Colonic mucosa (tissue), 4 donors: ENCODE results near the gene CSMD2. TPM values are rescaled to one million over a fixed set of nuclear protein-coding genes. Genes with fewer than 3 reads are reported as not detected.

Experiments
- DNase-seq: peaks from one replicate; pipeline ENCODE4 v3.0.0-alpha.2; 2020
- H3K27ac ChIP-seq: fragments of 200-600 bp; one replicate; pipeline ENCODE4 v1.8.0; 2021
- H3K27me3 ChIP-seq: fragments of 200-600 bp; one replicate; pipeline ENCODE4 v1.8.0; 2021
- H3K36me3 ChIP-seq: fragments of 200-600 bp; one replicate; pipeline ENCODE4 v1.8.0; 2021
- H3K4me1 ChIP-seq: fragments of 200-600 bp; one replicate; pipeline ENCODE4 v1.8.0; 2021; ENCODE audit warnings: mild to moderate bottlenecking
- H3K4me3 ChIP-seq: fragments of 200-600 bp; one replicate; pipeline ENCODE4 v1.8.0; 2021
- H3K9ac ChIP-seq, 2 donors: one replicate each; pipeline ENCODE4 v1.7.0; 2013; ENCODE audit warnings: control low read depth in 2 of 2, low read depth in 2 of 2, low read length in 2 of 2
- H3K9me3 ChIP-seq: fragments of 200-600 bp; one replicate; pipeline ENCODE4 v1.8.0; 2021
- intact Hi-C: fragments of 100-400 bp; cut with DNase I; formaldehyde crosslinking; loops from one replicate; pipeline ENCODE4 v1.14.1; 2022
- total RNA-seq, 2 donors: library from RNA; stranded (reverse); fragmentation: NEBNext Ultra II Directional in 1 of 2; extraction: Animal tissue kit (Norgen Biotek cat#: 25700) in 1 of 2; gene quantifications; one replicate each; pipeline ENCODE4 v1.2.1, GENCODE V29; 2021
- TF ChIP-seq, protein P1 (sequence below): fragments of 200-600 bp; IDR thresholded peaks from one replicate; pipeline ENCODE4 v1.8.0; 2022; ENCODE audit warnings: antibody characterized with exemption, mild to moderate bottlenecking
- donor health status: healthy.
- donor health status: DM: no; HTN: no; CAD: no.
- donor health status: DM: no; HTN: no; CAD: no.

CSMD2 gene
- total RNA-seq, 2 donors from 2014 or later = 0.05 to 0.10 TPM

DNA sequence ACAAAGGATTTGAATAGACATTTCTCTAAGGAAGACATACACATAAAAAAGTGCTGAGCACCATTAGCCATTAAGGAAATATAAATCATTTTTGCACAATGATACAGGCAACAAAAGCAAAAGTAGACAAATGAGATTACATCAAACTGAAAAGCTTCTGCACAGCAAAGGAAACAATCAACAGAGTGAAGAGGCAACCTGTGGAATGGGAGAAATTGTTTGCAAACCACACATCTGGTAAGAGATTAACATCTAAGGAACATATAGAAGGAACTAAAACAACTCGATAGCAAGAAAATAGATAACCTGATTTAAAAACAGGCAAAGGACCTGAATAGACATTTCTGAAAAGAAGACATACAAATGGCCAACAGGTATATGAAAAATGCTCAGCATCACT lies 635.1 kb downstream of the CSMD2 start:
- H3K27me3 ChIP-seq = no peaks in the 10 kb centered on the region
- no peaks in the 10 kb centered on the region for H3K4me1 ChIP-seq
- no peak for DNase-seq
- H3K4me3 ChIP-seq = no peak overlapping the region
- intact Hi-C loops = no loop called here
- no peaks in the 10 kb centered on the region for H3K36me3 ChIP-seq
- TF ChIP-seq, protein P1, sequence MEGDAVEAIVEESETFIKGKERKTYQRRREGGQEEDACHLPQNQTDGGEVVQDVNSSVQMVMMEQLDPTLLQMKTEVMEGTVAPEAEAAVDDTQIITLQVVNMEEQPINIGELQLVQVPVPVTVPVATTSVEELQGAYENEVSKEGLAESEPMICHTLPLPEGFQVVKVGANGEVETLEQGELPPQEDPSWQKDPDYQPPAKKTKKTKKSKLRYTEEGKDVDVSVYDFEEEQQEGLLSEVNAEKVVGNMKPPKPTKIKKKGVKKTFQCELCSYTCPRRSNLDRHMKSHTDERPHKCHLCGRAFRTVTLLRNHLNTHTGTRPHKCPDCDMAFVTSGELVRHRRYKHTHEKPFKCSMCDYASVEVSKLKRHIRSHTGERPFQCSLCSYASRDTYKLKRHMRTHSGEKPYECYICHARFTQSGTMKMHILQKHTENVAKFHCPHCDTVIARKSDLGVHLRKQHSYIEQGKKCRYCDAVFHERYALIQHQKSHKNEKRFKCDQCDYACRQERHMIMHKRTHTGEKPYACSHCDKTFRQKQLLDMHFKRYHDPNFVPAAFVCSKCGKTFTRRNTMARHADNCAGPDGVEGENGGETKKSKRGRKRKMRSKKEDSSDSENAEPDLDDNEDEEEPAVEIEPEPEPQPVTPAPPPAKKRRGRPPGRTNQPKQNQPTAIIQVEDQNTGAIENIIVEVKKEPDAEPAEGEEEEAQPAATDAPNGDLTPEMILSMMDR = no peak
- H3K9ac ChIP-seq = no peak overlapping the region
- H3K9me3 ChIP-seq = no peaks in the 10 kb centered on the region
- H3K27ac ChIP-seq = no peak overlapping the region

DNA sequence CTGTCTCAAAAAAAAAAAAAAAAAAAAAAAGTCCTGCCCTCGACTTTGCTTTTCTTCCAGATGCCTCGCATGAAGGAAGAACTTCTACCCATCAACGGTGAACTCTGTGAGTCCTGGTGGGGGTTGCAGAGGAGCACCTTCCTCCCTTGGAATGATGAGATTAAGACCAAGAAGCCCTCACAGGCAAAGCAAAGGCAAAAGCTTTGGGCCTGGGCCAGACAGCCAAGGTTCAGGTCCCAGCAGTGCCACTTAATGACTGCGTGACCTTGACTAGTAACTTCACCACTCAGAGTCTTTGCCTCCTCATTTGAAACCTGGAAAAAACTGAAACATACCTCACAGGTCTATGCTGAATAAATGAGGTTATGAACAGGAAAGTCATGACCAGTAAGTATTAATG lies 637.1 kb downstream of the CSMD2 start:
- H3K4me3 ChIP-seq = no peak overlapping the region
- no peaks in the 10 kb centered on the region for H3K9me3 ChIP-seq
- H3K27ac ChIP-seq = no peak overlapping the region
- no peaks in the 10 kb centered on the region for H3K27me3 ChIP-seq
- intact Hi-C loops = no loop called here
- TF ChIP-seq, protein P1 = no peak
- H3K36me3 ChIP-seq = no peaks in the 10 kb centered on the region
- H3K9ac ChIP-seq = no peak overlapping the region
- no peak for DNase-seq
- H3K4me1 ChIP-seq = no peaks in the 10 kb centered on the region

DNA sequence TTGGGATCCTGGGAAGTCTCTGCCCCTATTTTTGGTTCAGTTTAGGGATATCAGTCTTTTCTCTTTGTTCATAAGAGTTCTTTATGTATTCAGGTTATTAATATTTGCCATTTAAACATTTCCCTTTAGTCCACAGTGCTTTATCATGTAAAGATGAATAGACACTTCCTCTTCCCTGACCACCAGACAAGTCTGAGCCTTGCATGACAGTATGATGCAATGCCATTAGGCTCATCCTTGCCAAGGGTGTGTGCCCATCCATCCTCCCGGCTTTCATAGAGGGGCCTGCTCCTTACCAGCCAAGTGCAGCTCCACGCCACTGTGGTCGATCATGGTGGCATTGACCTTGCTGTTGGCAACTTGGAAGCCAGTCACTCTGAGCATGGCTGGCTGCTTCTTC lies 640.4 kb downstream of the CSMD2 start:
- Histone ChIP-seq H3K9me3 (no peaks in the 10 kb centered on the region), H3K4me1 (no peaks in the 10 kb centered on the region), H3K4me3 (no peak overlapping the region), H3K27me3 (no peaks in the 10 kb centered on the region), H3K9ac (no peak overlapping the region), H3K36me3 (no peaks in the 10 kb centered on the region), H3K27ac (no peak overlapping the region)
- DNase-seq = no peak
- intact Hi-C loops = no loop called here
- TF ChIP-seq, protein P1 = no peak

DNA sequence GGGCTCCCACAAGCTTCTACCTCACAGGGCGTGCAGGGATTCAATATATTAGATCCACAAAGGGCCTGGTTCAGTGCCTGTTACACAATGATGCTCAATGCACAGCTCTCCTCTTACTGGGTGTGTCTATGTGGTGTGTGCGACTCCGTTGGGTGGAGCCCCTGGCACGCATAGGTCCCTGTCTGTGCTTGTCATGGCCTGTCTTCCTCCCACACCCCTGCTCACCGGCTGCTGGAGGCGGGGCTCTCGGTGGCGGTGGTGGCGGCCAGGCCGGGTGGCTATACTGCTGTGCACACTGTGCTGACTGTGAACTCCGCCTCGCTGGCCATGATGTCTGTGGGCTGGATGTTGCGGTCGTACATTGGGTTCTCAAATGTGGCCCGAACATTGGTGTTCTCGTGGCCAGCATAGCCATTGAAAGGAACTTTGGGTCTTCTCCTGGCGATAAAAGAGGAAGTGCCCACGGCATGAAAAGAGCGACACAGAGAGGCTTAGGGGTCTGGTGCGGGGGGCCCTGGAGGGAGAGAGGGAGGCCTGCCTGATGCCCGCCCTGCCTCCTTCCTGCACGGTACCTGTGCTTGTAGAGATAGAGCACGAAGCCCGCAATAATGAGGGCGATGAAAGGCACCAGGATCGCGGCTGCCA lies 645.7 kb downstream of the CSMD2 start:
- Histone ChIP-seq H3K27me3 (no peaks in the 10 kb centered on the region), H3K9ac (no peak overlapping the region), H3K36me3 (no peaks in the 10 kb centered on the region), H3K4me1 (no peaks in the 10 kb centered on the region), H3K4me3 (no peak overlapping the region), H3K9me3 (no peaks in the 10 kb centered on the region), H3K27ac (no peak overlapping the region)
- TF ChIP-seq, protein P1 = no peak
- DNase-seq = no peak
- intact Hi-C loops = no loop called here

DNA sequence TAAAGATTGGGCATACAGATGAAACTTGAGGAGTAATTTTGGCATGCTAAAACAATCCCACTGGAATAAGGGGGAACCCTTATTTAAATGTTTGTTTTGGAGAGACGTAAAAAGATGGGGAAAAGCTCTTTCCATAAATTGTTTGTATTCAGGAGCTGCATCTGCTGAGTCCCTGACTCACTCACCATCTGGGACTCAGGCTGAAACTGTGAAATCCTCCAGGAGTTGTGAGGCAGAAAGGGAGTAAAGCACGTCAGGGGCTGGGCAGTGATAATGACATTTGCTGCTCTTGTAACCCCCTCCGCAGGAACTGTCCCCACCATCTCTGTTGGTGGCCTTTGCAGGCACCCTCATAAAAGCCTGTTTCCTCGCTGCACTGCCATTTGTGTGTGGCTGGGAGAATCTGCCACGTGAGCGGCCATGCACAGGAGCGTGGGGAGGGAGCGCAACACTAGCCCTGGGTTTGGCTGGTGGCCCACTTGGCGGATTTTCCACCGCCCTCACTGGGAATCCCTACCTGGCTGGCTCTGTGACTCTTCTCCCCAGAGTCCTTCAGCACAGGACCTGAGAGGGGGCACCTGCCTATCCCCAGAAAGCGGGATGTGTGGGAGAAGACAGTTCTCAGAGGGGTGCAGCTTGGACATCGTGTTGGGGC lies 647.3 kb downstream of the CSMD2 start:
- no peaks in the 10 kb centered on the region for H3K27me3 ChIP-seq
- H3K4me1 ChIP-seq = no peaks in the 10 kb centered on the region
- intact Hi-C loops = no loop called here
- H3K4me3 ChIP-seq = no peak overlapping the region
- H3K9ac ChIP-seq = no peak overlapping the region
- TF ChIP-seq, protein P1 = no peak
- no peaks in the 10 kb centered on the region for H3K9me3 ChIP-seq
- no peak overlapping the region for H3K27ac ChIP-seq
- no peak for DNase-seq
- no peaks in the 10 kb centered on the region for H3K36me3 ChIP-seq
